HG03571 (cell line): ENCODE data around the gene TGFBR2.

Source experiments
- ATAC-seq: cut with Tn5 transposase; IDR thresholded peaks from one replicate; pipeline ENCODE4 v1.9.1; 2021; ENCODE audit not compliant: unreplicated experiment

Gene TGFBR2

DNA sequence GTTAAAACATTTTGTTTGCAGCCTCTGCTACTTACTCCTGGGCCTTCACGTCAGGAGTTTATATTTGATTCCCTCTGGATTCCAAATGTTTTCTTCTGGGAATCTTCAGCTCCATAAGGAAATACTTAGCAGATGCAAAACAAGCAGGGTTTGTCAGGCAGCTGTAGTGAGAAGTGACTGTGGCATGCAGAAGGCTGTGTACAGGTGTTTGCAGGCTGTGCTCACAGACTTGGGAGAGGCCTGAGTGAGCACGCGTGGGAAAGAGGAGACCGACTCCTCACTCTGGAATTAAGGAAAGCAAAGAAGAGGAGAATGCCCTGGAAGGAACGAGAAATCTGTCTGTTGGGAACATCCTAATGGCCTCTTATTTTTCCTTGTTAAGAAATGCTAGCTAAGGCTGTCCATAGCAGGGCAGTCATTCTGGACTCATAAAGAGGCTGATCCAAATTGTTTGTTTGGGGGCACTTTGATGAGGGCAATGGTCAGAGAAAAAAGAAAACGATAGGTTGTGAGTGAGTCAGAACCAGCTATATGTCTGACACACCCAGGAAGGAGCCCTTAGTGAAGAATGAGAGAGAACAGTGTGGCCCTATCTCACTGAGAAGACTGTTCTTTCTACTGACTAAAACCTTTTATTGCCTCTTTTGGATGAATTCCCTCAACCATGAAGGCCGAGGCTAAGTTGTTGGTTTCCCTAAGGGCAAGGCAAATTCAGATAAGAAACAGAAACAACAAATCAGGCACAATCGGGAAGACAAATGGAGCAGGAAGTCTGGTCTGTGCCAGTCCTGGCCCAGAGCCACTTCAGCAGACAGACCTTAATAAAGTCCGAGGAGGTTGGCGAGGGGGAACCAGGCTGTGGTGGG is 82.6 kb downstream of the TGFBR2 start:
- no peak for ATAC-seq

GRCh38 chr3:30690199-30690598 is 83.8 kb downstream of the TGFBR2 start:
- ATAC-seq, result no peak

- ATAC-seq, result no peak
Measured at GRCh38 chr3:30691249-30691880, 85.0 kb downstream of the TGFBR2 start.

DNA sequence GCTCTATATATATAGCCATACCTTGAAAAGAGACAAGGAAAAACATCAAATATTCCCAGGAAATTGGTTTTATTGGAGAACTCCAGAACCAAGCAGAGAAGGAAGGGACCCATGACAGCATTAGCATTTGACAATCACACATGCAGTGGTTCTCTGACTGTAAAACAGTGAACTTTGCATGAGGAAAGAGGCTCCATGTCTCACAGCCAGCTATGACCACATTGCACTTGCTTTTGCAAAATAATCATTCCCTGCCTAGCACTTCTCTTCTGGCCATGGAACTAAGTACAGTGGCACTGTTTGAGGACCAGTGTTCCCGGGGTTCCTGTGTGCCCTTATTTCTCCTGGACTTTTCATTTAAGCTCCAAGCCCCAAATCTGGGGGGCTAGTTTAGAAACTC is 85.5 kb downstream of the TGFBR2 start:
- no peak for ATAC-seq

GRCh38 chr3:30692498-30693130 is 86.2 kb downstream of the TGFBR2 start:
- ATAC-seq, result no peak

DNA sequence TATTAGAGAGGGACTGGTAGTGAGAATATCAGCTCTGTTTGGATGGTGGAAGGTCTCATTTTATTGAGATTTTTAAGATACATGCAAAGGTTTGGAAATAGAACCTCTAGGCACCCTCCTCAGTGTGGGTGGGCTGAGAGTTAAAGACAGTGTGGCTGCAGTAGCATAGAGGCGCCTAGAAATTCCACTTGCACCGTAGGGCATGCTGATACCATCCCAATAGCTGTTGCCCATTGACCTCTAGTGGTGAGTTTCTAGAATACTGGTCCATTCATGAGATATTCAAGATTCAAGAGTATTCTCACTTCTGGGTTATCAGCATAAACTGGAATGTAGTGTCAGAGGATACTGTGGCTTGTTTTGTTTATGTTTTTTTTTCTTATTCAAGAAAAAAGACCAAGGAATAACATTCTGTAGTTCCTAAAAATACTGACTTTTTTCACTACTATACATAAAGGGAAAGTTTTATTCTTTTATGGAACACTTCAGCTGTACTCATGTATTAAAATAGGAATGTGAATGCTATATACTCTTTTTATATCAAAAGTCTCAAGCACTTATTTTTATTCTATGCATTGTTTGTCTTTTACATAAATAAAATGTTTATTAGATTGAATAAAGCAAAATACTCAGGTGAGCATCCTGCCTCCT is 87.2 kb downstream of the TGFBR2 start:
- ATAC-seq, result peak; percentile 88

- no peak for ATAC-seq
Measured at GRCh38 chr3:30694148-30694547, 87.7 kb downstream of the TGFBR2 start.

- no peak for ATAC-seq
Measured at GRCh38 chr3:30694668-30695067, 88.3 kb downstream of the TGFBR2 start.

GRCh38 chr3:30695302-30696061 is 89.1 kb downstream of the TGFBR2 start:
- ATAC-seq, result no peak

DNA sequence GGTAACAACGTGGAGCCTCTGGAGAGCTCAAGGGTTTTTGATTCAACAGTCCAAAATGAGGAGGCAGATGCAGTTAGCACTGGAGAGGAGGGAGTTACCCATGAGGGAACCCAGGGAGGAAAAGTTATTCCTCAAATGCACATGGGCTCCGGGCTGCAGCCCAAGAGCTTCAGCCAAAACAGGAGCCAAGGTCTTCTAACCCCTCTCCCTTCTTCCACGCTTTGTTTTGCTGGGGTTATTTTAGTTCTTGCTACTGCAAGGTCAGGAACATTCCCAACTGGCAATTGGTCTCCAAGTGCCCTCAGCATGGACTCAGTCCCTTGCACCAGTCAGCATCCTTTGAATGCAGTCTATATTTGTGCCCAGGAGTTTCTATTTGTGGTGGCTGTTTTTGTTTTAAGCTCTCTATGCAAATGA is 90.0 kb downstream of the TGFBR2 start:
- no peak for ATAC-seq

GRCh38 chr3:30696896-30697295 is 90.5 kb downstream of the TGFBR2 start:
- no peak for ATAC-seq

DNA sequence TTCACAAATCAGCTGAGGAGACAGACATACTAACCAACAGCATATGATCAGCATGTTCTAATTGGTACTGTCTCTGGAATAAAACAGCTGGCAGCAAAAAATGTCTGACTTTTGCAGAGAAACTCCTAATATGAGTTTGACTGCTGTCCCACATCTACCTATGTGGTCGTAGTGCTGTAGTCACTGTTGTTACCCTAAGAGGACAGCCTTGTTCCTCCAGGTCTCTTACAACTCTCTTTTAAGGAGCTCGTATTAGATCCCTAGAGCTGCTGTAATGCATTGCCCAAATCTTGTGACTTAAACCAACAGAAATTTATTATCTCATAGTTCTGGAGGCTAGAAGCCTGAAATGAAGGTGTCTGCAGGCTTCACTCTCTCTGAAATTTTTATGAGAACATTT is 92.1 kb downstream of the TGFBR2 start:
- ATAC-seq, result no peak

GRCh38 chr3:30699927-30700326 is 93.5 kb downstream of the TGFBR2 start:
- no peak for ATAC-seq

DNA sequence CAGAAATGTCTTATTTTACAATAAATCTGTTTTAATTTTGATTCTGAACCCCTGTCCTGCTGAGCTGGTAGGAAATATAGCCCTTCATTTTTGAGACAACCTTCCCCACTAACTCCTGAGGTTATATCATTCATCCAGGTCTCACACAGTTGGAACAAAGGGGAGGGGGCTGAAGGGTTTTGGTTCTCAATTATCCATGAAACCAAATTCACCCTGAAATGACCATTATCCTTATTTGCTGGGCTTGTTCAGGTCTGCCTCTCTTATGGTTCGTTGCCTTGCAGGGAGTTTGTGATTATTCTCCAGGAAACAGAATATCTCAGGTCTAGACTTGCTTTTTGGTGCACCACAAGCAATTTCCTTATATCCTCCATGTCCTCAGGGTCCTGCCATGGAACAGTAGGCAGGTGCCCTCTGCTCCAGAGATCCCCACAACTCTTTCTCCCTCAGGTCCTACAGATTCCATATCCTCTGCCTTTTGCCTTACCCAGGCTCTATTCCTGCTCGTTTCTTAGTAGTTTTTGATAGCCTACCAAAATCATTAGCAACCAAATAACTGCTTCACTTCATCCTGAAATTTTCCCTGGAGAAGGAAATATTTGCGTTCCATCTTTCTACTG is 94.4 kb downstream of the TGFBR2 start:
- ATAC-seq, result no peak

- ATAC-seq, result no peak
Measured at GRCh38 chr3:30702038-30702827, 95.8 kb downstream of the TGFBR2 start.

- no peak for ATAC-seq
Measured at GRCh38 chr3:30702828-30703397, 96.5 kb downstream of the TGFBR2 start.

DNA sequence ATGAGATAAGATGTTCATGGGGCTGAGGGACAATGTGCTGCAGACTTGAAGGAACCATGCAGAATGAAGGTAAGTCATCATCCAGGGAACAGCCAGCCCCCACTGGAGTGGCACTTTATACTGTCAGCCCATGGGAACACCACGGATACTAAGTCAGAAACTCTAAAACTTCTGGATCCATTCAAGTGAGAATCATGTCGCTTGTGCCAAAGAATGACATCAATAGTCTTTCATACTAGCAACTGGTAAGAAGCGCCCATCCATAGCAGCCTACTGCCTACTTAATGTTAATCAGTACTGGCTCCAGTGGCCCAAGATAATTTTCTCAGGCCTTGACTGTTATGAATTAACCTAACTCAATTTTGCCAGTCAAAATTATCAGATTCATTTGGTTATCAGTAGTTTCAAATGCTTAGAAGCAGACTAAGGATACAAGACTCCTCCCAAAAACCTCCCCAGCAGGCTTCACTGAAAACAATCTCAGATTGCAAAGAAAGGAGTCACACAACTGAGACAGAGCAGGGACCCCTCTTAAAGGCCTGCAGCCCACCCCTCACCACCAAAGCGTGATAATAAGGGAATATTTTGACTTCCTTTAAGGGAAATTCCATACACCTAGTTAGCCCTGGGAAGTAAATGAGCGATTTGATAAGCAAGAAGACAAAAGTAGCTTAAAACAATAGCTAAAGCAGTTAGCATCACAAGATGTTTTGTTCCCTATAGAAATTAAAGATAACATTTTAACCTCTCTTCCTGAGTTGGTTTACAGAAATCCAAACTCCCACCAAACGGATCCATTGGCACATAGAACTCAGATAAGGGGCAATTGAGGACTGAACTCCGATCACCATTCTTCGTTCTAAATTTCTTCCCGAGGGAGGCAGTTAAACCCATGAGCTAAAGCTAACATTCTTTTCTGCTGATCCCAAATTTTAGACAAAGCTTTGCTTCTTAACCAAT is 98.8 kb downstream of the TGFBR2 start:
- no peak for ATAC-seq

DNA sequence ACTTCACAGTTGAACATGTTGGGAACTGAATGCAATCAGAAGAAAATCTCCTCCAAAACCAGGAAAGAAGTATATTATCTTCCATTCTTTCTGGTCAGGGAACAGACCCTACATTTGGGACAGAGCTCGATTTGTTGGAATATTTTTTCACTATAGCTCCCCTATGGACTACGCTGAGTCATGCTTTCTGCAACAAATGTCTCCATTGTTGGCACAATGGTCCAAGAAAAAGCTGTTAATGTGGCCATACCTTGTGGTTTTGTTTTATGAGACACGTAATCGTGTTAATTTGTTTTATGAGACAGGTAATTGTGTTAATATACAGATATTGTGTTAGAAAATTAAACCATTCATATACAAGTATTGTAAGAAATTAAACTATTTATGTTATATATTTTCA is 101.4 kb downstream of the TGFBR2 start:
- ATAC-seq, result no peak
